ENCODE results near the gene TMEM39B.

DNA sequence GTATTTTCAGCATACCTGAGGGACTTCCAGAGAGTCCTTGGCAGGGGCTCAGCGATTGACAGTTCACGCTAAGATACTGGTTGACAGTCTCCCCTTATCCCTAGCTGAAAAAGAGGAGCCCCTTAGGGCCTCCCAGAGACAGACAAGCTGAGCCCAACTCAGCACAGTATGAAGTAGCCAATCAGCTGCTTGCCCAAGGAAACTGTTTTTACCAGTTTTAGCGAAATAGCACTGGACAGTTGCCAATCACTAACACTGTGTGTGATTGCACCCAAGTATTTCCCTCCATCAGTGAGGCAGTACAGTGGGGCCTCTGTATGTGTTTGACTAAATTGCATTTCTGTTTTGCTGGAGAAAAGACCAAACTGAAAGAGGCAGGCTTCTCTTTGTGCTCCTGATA, 32.0 kb upstream of the TMEM39B start:
- no peak for TF ChIP-seq POLR2A (IDR thresholded peaks at IDR 0.05)
- TF ChIP-seq, protein P1, sequence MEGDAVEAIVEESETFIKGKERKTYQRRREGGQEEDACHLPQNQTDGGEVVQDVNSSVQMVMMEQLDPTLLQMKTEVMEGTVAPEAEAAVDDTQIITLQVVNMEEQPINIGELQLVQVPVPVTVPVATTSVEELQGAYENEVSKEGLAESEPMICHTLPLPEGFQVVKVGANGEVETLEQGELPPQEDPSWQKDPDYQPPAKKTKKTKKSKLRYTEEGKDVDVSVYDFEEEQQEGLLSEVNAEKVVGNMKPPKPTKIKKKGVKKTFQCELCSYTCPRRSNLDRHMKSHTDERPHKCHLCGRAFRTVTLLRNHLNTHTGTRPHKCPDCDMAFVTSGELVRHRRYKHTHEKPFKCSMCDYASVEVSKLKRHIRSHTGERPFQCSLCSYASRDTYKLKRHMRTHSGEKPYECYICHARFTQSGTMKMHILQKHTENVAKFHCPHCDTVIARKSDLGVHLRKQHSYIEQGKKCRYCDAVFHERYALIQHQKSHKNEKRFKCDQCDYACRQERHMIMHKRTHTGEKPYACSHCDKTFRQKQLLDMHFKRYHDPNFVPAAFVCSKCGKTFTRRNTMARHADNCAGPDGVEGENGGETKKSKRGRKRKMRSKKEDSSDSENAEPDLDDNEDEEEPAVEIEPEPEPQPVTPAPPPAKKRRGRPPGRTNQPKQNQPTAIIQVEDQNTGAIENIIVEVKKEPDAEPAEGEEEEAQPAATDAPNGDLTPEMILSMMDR (IDR thresholded peaks at IDR 0.05): no peak
